ENCODE results near the gene OLFM3.

Gene OLFM3

DNA sequence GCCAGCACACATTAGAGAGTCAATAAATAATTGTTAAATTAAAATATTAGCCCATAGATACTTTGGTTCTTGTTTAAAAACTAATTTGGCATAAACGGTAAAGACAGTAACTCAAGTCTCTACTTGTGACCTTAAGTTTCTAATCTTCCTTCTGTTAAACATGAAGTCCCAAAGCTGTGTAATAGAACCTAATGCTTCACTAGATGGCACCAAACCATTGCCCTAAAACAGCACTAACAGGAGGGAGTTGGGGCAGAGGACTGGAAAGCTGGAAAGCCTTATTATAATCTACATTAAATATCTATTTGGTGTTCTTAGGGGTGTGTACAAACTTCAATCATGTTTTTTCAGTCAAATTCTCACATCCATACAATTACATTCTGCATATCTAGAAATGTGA lies 176.7 kb downstream of the OLFM3 start:
- peak; percentile 72 for DNase-seq
- Histone ChIP-seq H3K4me1 (ENCODE audit: control insufficient read depth, low read depth, low read length) (no peaks in the 10 kb centered on the region), H2AK5ac (ENCODE audit: low read length) (no peak overlapping the region), H3K9ac (ENCODE audit: low read length) (no peak overlapping the region), H3K79me1 (ENCODE audit: low read length) (no peaks in the 10 kb centered on the region), H4K5ac (ENCODE audit: low read length) (no peak overlapping the region), H3K27me3 (ENCODE audit: insufficient read depth, low read length, poor library complexity) (no peaks in the 10 kb centered on the region), H3K4me2 (ENCODE audit: low read length) (no peak overlapping the region), H3K4ac (ENCODE audit: low read depth, low read length) (no peak overlapping the region), H3K56ac (ENCODE audit: low read length) (no peak overlapping the region), H4K8ac (ENCODE audit: low read depth, low read length) (no peak overlapping the region), H2BK120ac (ENCODE audit: low read depth, low read length) (no peak overlapping the region), H2BK15ac (replicated peaks; ENCODE audit: low read depth) (no peak overlapping the region), H3K27ac (ENCODE audit: low read depth, low read length) (no peak overlapping the region), H3K36me3 (ENCODE audit: control insufficient read depth, insufficient read depth, low read length) (no peaks in the 10 kb centered on the region), H3K79me2 (ENCODE audit: control insufficient read depth, insufficient read depth, low read length) (no peaks in the 10 kb centered on the region), H3K23ac (ENCODE audit: low read length) (no peak overlapping the region), H3K18ac (ENCODE audit: low read length) (no peak overlapping the region), H3K4me3 (ENCODE audit: low read length) (no peak overlapping the region), H2BK5ac (ENCODE audit: low read length) (no peak overlapping the region)
- no CpG with 5 or more reads among the region's 1 CpG for WGBS (ENCODE audit: extremely low coverage, insufficient coverage, low lambda C conversion rate)

DNA sequence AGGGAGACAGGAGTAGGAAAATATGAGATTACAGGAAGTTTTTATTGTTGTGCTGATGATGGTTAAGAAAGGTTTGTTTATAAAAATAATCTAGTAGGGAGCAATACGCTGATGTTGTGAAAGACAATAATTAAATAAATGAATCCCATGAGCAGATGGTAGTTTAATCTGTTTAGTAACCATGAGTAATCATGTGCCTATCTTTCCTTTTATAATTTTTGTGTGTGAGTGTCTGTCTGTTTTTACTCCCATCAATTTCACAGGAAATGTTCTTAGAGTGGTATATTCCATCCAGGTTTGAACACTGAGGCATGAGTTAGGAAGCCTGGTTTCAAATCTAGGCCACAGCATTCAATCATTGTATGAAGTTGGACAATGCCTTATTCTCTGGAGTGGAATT lies 180.5 kb downstream of the OLFM3 start:
- no peak overlapping the region for H3K18ac ChIP-seq (ENCODE audit: low read length)
- no peaks in the 10 kb centered on the region for H3K79me2 ChIP-seq (ENCODE audit: control insufficient read depth, insufficient read depth, low read length)
- H3K27me3 ChIP-seq (ENCODE audit: insufficient read depth, low read length, poor library complexity): no peaks in the 10 kb centered on the region
- DNase-seq: no peak
- H3K56ac ChIP-seq (ENCODE audit: low read length): no peak overlapping the region
- H3K27ac ChIP-seq (ENCODE audit: low read depth, low read length): no peak overlapping the region
- no peak overlapping the region for H2BK15ac ChIP-seq (replicated peaks; ENCODE audit: low read depth)
- H3K36me3 ChIP-seq (ENCODE audit: control insufficient read depth, insufficient read depth, low read length): no peaks in the 10 kb centered on the region
- H2AK5ac ChIP-seq (ENCODE audit: low read length): no peak overlapping the region
- H3K79me1 ChIP-seq (ENCODE audit: low read length): no peaks in the 10 kb centered on the region
- H3K9ac ChIP-seq (ENCODE audit: low read length): no peak overlapping the region
- H4K8ac ChIP-seq (ENCODE audit: low read depth, low read length): no peak overlapping the region
- H3K4me1 ChIP-seq (ENCODE audit: control insufficient read depth, low read depth, low read length): no peaks in the 10 kb centered on the region
- H3K23ac ChIP-seq (ENCODE audit: low read length): no peak overlapping the region
- H2BK5ac ChIP-seq (ENCODE audit: low read length): no peak overlapping the region
- no peak overlapping the region for H2BK120ac ChIP-seq (ENCODE audit: low read depth, low read length)
- no peak overlapping the region for H3K4me2 ChIP-seq (ENCODE audit: low read length)
- H4K5ac ChIP-seq (ENCODE audit: low read length): no peak overlapping the region
- no peak overlapping the region for H3K4me3 ChIP-seq (ENCODE audit: low read length)
- H3K4ac ChIP-seq (ENCODE audit: low read depth, low read length): no peak overlapping the region
- 100% methylated on average over 1 of the region's 1 CpG for WGBS (ENCODE audit: extremely low coverage, insufficient coverage, low lambda C conversion rate)

DNA sequence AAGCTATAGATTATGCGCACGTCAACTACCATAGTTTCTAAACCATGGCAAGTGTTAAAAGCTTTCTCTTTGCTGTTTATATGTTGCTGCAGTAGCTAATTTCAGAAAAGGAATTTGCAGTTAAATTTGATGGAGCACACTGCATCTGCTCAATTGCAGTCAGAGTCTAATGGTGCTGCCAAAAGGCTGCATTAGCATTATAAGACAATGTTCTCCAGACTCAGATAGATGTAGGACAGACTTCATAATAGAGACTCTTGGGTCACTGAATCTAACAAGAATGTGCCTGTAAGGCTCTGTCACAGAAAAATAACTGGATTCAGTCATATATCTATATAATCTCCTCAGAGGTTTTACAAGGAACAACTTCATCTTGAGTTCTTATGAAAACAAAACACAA lies 198.3 kb downstream of the OLFM3 start:
- Histone ChIP-seq H3K4me2 (ENCODE audit: low read length) (no peak overlapping the region), H2AK5ac (ENCODE audit: low read length) (no peak overlapping the region), H3K79me1 (ENCODE audit: low read length) (no peaks in the 10 kb centered on the region), H3K27ac (ENCODE audit: low read depth, low read length) (no peak overlapping the region), H3K23ac (ENCODE audit: low read length) (no peak overlapping the region), H3K18ac (ENCODE audit: low read length) (no peak overlapping the region), H3K4ac (ENCODE audit: low read depth, low read length) (no peak overlapping the region), H3K4me3 (ENCODE audit: low read length) (no peak overlapping the region), H3K79me2 (ENCODE audit: control insufficient read depth, insufficient read depth, low read length) (no peaks in the 10 kb centered on the region), H3K36me3 (ENCODE audit: control insufficient read depth, insufficient read depth, low read length) (no peaks in the 10 kb centered on the region), H2BK5ac (ENCODE audit: low read length) (no peak overlapping the region), H3K56ac (ENCODE audit: low read length) (no peak overlapping the region), H4K5ac (ENCODE audit: low read length) (no peak overlapping the region), H3K27me3 (ENCODE audit: insufficient read depth, low read length, poor library complexity) (no peaks in the 10 kb centered on the region), H3K9ac (ENCODE audit: low read length) (no peak overlapping the region), H3K4me1 (ENCODE audit: control insufficient read depth, low read depth, low read length) (no peaks in the 10 kb centered on the region), H2BK15ac (replicated peaks; ENCODE audit: low read depth) (no peak overlapping the region), H4K8ac (ENCODE audit: low read depth, low read length) (no peak overlapping the region), H2BK120ac (ENCODE audit: low read depth, low read length) (no peak overlapping the region)
- WGBS (ENCODE audit: extremely low coverage, insufficient coverage, low lambda C conversion rate): no CpG with 5 or more reads among the region's 2 CpGs
- DNase-seq: no peak

DNA sequence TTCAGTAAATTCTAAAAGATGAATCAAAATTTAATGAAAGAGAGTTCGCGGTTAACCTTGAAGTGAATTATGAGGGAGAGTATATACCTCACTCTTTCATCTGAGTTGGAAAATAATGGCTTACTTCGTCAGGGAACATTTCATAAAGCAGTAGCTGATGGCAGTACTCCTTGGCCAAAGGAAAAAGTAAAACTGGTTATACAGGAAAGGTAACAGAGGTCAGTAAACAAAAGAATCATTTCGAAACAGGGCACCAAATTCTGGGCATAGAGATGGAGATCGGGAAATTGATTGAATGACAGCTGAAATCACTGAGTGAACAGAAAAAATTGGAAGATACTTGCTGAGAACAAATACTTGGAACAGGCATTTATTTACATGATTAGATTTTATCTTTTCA lies 199.0 kb downstream of the OLFM3 start:
- Histone ChIP-seq H4K8ac (ENCODE audit: low read depth, low read length) (no peak overlapping the region), H3K4me1 (ENCODE audit: control insufficient read depth, low read depth, low read length) (no peaks in the 10 kb centered on the region), H2BK120ac (ENCODE audit: low read depth, low read length) (no peak overlapping the region), H3K4me3 (ENCODE audit: low read length) (no peak overlapping the region), H3K79me2 (ENCODE audit: control insufficient read depth, insufficient read depth, low read length) (no peaks in the 10 kb centered on the region), H3K4ac (ENCODE audit: low read depth, low read length) (no peak overlapping the region), H2BK15ac (replicated peaks; ENCODE audit: low read depth) (no peak overlapping the region), H3K27ac (ENCODE audit: low read depth, low read length) (no peak overlapping the region), H2BK5ac (ENCODE audit: low read length) (no peak overlapping the region), H4K5ac (ENCODE audit: low read length) (no peak overlapping the region), H3K27me3 (ENCODE audit: insufficient read depth, low read length, poor library complexity) (no peaks in the 10 kb centered on the region), H3K79me1 (ENCODE audit: low read length) (no peaks in the 10 kb centered on the region), H3K56ac (ENCODE audit: low read length) (no peak overlapping the region), H3K18ac (ENCODE audit: low read length) (no peak overlapping the region), H3K4me2 (ENCODE audit: low read length) (no peak overlapping the region), H3K36me3 (ENCODE audit: control insufficient read depth, insufficient read depth, low read length) (no peaks in the 10 kb centered on the region), H3K9ac (ENCODE audit: low read length) (no peak overlapping the region), H2AK5ac (ENCODE audit: low read length) (no peak overlapping the region), H3K23ac (ENCODE audit: low read length) (no peak overlapping the region)
- 100% methylated on average over 2 of the region's 5 CpGs for WGBS (ENCODE audit: extremely low coverage, insufficient coverage, low lambda C conversion rate)
- no peak for DNase-seq

DNA sequence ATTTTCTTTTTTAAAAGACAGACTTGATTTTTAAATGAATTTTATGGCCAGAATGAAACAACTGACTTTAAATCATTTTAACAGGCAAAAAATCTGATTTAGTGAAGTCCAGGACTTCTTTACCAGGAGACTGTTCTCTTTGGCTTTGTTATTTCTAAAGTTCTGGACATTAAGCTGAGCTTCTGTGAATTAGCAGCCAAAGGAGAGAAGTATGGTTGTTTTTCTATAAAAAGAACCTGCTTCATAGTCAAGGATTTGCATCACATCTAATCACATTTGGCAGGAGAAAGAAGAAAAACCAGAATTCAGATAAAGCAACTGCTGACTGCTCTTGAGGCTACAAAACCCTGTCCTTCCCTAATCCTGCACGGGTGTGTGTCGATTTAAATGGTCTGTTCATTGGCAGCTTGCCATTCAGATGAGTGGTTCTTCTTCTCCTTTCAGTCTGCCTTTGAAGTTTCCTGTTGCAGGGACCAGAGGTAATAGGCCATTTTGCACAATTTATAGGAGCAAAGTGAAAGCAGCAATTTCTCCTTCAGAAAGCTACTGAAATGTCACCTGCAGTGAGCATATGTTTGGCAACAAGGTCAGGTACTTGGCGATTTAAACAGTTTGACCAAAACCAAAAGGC lies 215.4 kb downstream of the OLFM3 start:
- H3K18ac ChIP-seq (ENCODE audit: low read length): no peak overlapping the region
- WGBS (ENCODE audit: extremely low coverage, insufficient coverage, low lambda C conversion rate): no CpG with 5 or more reads among the region's 3 CpGs
- no peaks in the 10 kb centered on the region for H3K79me1 ChIP-seq (ENCODE audit: low read length)
- no peak overlapping the region for H2BK120ac ChIP-seq (ENCODE audit: low read depth, low read length)
- H2BK15ac ChIP-seq (replicated peaks; ENCODE audit: low read depth): no peak overlapping the region
- no peak overlapping the region for H2BK5ac ChIP-seq (ENCODE audit: low read length)
- H3K9ac ChIP-seq (ENCODE audit: low read length): no peak overlapping the region
- no peaks in the 10 kb centered on the region for H3K79me2 ChIP-seq (ENCODE audit: control insufficient read depth, insufficient read depth, low read length)
- no peaks in the 10 kb centered on the region for H3K36me3 ChIP-seq (ENCODE audit: control insufficient read depth, insufficient read depth, low read length)
- no peak overlapping the region for H3K4me2 ChIP-seq (ENCODE audit: low read length)
- H4K8ac ChIP-seq (ENCODE audit: low read depth, low read length): no peak overlapping the region
- H3K4me1 ChIP-seq (ENCODE audit: control insufficient read depth, low read depth, low read length): no peaks in the 10 kb centered on the region
- H3K23ac ChIP-seq (ENCODE audit: low read length): no peak overlapping the region
- no peak overlapping the region for H4K5ac ChIP-seq (ENCODE audit: low read length)
- no peak overlapping the region for H3K27ac ChIP-seq (ENCODE audit: low read depth, low read length)
- no peak for DNase-seq
- H3K4me3 ChIP-seq (ENCODE audit: low read length): no peak overlapping the region
- no peak overlapping the region for H3K56ac ChIP-seq (ENCODE audit: low read length)
- H3K27me3 ChIP-seq (ENCODE audit: insufficient read depth, low read length, poor library complexity): no peaks in the 10 kb centered on the region
- no peak overlapping the region for H3K4ac ChIP-seq (ENCODE audit: low read depth, low read length)
- H2AK5ac ChIP-seq (ENCODE audit: low read length): no peak overlapping the region

DNA sequence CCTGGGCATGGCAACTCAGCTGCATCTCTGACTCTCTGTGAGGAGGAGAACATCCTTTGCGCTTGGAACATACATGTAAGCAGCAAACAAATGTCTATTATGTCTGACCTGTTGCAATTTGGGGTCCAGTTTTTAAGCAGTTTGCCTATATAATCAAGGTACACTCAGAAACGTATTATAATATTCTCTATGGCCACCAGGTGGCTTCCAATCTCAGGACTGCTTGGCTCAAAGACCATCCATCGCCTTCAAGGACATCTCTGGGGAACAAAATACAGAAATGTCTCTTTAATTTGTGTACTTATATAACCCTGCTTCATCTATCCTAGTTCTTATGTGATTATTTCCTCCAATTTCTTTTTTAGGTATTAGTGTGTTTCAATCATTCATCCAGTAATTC lies 227.2 kb downstream of the OLFM3 start:
- Histone ChIP-seq H3K18ac (ENCODE audit: low read length) (no peak overlapping the region), H2BK5ac (ENCODE audit: low read length) (no peak overlapping the region), H3K23ac (ENCODE audit: low read length) (no peak overlapping the region), H3K56ac (ENCODE audit: low read length) (no peak overlapping the region), H3K79me1 (ENCODE audit: low read length) (no peaks in the 10 kb centered on the region), H3K27me3 (ENCODE audit: insufficient read depth, low read length, poor library complexity) (no peaks in the 10 kb centered on the region), H4K8ac (ENCODE audit: low read depth, low read length) (no peak overlapping the region), H3K27ac (ENCODE audit: low read depth, low read length) (no peak overlapping the region), H3K4me1 (ENCODE audit: control insufficient read depth, low read depth, low read length) (no peaks in the 10 kb centered on the region), H3K4ac (ENCODE audit: low read depth, low read length) (no peak overlapping the region), H2AK5ac (ENCODE audit: low read length) (no peak overlapping the region), H3K4me2 (ENCODE audit: low read length) (no peak overlapping the region), H3K4me3 (ENCODE audit: low read length) (no peak overlapping the region), H2BK15ac (replicated peaks; ENCODE audit: low read depth) (no peak overlapping the region), H3K79me2 (ENCODE audit: control insufficient read depth, insufficient read depth, low read length) (no peaks in the 10 kb centered on the region), H3K36me3 (ENCODE audit: control insufficient read depth, insufficient read depth, low read length) (no peaks in the 10 kb centered on the region), H3K9ac (ENCODE audit: low read length) (no peak overlapping the region), H4K5ac (ENCODE audit: low read length) (no peak overlapping the region), H2BK120ac (ENCODE audit: low read depth, low read length) (no peak overlapping the region)
- WGBS (ENCODE audit: extremely low coverage, insufficient coverage, low lambda C conversion rate): no CpG with 5 or more reads among the region's 3 CpGs
- DNase-seq: peak; percentile 33

Measured in mesendoderm (in vitro differentiated cells).